CD4-positive, alpha-beta T cell treated with Interferon gamma for 1 hour (primary cell): Measurements from ENCODE around the gene MEIOB.
"Not testable (repeated sequence)": the region's sequence is repeated elsewhere in the genome, so short reads cannot be mapped to it uniquely, and the experiment has no call there.

Experiments used
- DNase-seq: peaks from one replicate; pipeline ENCODE4 v3.0.0-alpha.2; 2020

MEIOB gene

GRCh38 chr16:1809281-1809801 lies 62.6 kb downstream of the MEIOB start:
- DNase-seq: no peak

- no peak for DNase-seq
Measured at GRCh38 chr16:1808691-1809090, 63.3 kb downstream of the MEIOB start.

GRCh38 chr16:1807626-1808025 lies 64.3 kb downstream of the MEIOB start:
- DNase-seq: no peak

GRCh38 chr16:1800701-1801100 lies 71.3 kb downstream of the MEIOB start:
- DNase-seq: no peak

GRCh38 chr16:1799263-1799662 lies 72.7 kb downstream of the MEIOB start:
- DNase-seq: not testable (repeated sequence)

GRCh38 chr16:1794908-1795666 lies 76.9 kb downstream of the MEIOB start:
- DNase-seq: no peak

GRCh38 chr16:1794221-1794871 lies 77.6 kb downstream of the MEIOB start:
- no peak for DNase-seq

GRCh38 chr16:1793578-1794220 lies 78.3 kb downstream of the MEIOB start, which contains the start of gene IGFALS:
Gene IGFALS, minus strand, starts transcription at chr16:1793705. Its CDS starts 53 bp downstream, at chr16:1793652.
- no peak for DNase-seq

GRCh38 chr16:1792836-1793577 lies 79.0 kb downstream of the MEIOB start:
- no peak for DNase-seq

- no peak for DNase-seq
Measured at GRCh38 chr16:1791943-1792812, 79.8 kb downstream of the MEIOB start.

GRCh38 chr16:1791256-1791942 lies 80.6 kb downstream of the MEIOB start:
- no peak for DNase-seq

- no peak for DNase-seq
Measured at GRCh38 chr16:1790611-1791255, 81.2 kb downstream of the MEIOB start.

- no peak for DNase-seq
Measured at GRCh38 chr16:1790261-1790610, 81.7 kb downstream of the MEIOB start.

GRCh38 chr16:1789643-1790045 lies 82.3 kb downstream of the MEIOB start:
- DNase-seq: no peak

GRCh38 chr16:1788708-1789100 lies 83.3 kb downstream of the MEIOB start:
- DNase-seq: no peak

GRCh38 chr16:1788095-1788707 lies 83.8 kb downstream of the MEIOB start:
- no peak for DNase-seq

GRCh38 chr16:1787322-1788094 lies 84.5 kb downstream of the MEIOB start:
- no peak for DNase-seq

- DNase-seq: no peak
Measured at GRCh38 chr16:1787056-1787321, 85.0 kb downstream of the MEIOB start.

- no peak for DNase-seq
Measured at GRCh38 chr16:1786242-1787055, 85.5 kb downstream of the MEIOB start.
